GM15510 (cell line): ENCODE data around the gene MT1B.
A peak's percentile ranks its signal among the peaks of the same experiment; 100 is the strongest.

Experiments used
- POLR2A ChIP-seq: IDR thresholded peaks from 3 replicates; pipeline ENCODE4 v1.6.1; 2011; ENCODE audit warnings: borderline replicate concordance; ENCODE audit not compliant: insufficient read length; ENCODE audit errors: extremely low read depth

MT1B gene

GRCh38 chr16:56613706-56614105 is 38.0 kb upstream of the MT1B start:
- TF ChIP-seq POLR2A, result no peak

- TF ChIP-seq POLR2A, result no peak
These were observed 37.1 kb upstream of the MT1B start for GRCh38 chr16:56614549-56614991.

DNA sequence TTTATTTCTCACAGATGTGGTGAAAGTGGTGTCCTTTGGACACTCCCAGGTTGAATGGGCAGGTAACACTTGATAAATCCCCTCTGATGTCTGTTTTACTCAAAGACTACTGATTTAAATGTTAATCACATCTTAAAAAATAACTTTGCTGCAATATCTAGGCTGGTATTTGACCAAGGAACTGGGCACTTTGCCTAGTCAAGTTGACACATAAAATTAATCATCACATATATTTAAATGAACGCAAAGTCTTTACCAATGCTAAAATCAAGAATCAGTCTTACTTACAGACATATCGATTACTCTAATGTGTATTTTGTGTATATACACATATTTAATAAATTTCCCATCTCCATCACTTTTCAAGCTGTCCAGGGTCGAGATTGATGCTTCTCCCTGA is 36.3 kb upstream of the MT1B start:
- no peak for TF ChIP-seq POLR2A

GRCh38 chr16:56616608-56617211 is 35.0 kb upstream of the MT1B start:
- no peak for TF ChIP-seq POLR2A

DNA sequence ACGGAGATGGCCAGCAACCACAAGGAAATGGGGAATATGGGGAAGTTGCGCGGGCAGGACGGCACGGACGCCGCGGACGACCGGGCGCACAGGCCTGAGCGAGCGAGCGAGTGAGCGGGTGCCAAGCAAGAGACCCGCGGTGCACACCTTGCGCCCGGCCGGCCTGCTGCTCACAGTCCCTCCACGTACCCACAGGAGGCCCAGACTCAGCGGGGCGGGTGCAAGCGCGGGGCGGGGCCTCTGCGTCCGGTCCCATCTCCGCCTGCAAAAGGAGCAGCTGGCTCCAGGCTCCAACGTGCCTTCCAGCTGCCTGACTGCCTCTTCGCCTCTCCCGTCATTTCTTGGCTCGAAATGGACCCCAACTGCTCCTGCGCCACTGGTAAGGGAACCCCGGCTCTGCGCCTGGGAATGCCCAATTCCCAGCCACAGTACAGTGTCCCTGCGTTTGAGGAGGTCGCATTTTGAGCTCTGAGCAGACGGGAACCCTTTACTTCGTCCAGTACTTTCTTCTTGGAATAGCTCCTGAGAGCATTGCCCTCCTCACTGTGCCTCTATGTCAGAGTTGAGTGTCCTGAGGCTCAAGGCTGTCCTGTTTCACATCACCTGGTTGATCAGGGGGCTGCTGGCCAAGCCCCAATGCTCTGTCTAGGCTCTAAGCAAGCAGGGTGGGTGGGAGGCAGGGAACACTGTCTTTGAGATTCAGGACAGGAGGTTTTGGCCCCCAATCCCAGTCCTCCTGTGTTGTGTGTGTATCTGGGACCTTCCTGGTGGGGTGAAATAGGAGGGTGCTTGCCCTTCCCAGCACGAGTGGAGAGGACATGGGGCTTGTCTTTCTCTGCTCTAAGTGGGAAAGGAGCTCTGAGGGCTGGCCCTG is 34.2 kb upstream of the MT1B start:
- TF ChIP-seq POLR2A, result no peak

- TF ChIP-seq POLR2A, result no peak
These were observed 33.5 kb upstream of the MT1B start for GRCh38 chr16:56618138-56618537.

GRCh38 chr16:56620339-56620897 is 31.3 kb upstream of the MT1B start:
- TF ChIP-seq POLR2A, result no peak

DNA sequence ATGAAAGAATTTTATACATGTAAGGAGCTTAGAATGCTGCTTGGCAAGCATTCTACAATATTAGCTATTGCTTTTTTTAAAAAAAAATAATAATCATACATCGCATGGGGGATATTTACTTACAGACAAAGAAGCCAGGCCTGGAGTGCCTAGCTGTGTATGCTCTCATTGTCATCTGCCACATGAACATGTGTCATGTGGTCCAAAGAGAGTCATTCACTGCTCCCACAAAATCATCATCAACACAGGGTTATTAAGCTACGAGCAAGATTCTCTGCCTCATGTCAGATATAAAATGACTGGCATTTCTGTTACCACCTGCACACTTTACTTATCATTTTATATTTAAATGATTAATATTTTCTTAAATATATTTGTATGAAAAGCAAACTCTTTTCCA is 28.0 kb upstream of the MT1B start:
- no peak for TF ChIP-seq POLR2A

GRCh38 chr16:56625140-56625942 is 26.3 kb upstream of the MT1B start, which contains the start of gene MT1E:
Gene MT1E (plus strand): TSS chr16:56625781. CDS start chr16:56625852, 71 bp downstream.
- peak; percentile 46 for TF ChIP-seq POLR2A

- no peak for TF ChIP-seq POLR2A
These were observed 25.6 kb upstream of the MT1B start for GRCh38 chr16:56625943-56626654.

- TF ChIP-seq POLR2A, result no peak
These were observed 25.0 kb upstream of the MT1B start for GRCh38 chr16:56626685-56627084.

GRCh38 chr16:56628486-56629350 is 23.0 kb upstream of the MT1B start:
- no peak for TF ChIP-seq POLR2A

- TF ChIP-seq POLR2A, result no peak
These were observed 22.2 kb upstream of the MT1B start for GRCh38 chr16:56629531-56629930.
